ENCODE data around the gene NOTCH4.

Gene NOTCH4

DNA sequence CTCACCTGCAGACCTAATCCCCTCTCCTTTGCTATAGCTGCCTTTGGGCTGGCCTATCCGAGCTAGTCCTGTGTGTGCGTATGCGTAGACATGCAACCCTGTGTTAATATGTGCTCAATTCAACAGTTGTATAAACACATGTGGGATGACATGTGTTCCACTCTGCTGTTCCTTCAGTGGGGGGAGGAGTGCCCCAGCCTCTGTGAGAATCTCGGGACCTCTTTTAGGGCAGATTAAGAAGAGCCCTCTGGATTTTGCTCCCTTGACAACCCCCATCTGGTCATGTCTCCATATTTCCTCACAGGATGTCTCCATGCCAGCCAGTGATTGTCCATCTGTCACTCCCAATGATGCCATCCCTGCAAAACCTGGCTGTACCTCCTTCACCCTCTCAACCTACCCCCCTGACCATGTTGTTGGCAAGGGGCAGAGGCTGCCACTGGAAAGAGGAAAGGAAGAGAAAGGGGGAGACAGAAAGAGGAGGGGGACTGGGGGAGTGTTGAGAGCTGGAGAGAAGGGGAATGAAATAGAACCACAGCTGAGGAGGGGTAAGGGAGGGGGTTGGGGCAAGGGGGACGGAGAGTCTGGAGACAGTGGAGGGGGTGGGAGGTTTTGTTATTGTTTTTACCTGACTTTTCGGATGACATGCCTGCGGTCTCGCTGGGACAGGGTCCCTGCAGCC, 72.5 kb downstream of the NOTCH4 start:
- peaks cover 11% of the 10 kb centered on the region for H3K4me1 ChIP-seq (ENCODE audit: control insufficient read depth, insufficient read depth, low read length)
- H3K4me3 ChIP-seq (ENCODE audit: insufficient read depth, low read depth, low read length): no peak overlapping the region
- 39 to 45% methylated on average over 8 of the region's 8 CpGs for WGBS, 2 experiments
- H3K9me3 ChIP-seq (ENCODE audit: control insufficient read depth, low read length): no peaks in the 10 kb centered on the region
- no peak overlapping the region for H3K27ac ChIP-seq (ENCODE audit: insufficient read depth, low read depth, low read length, poor library complexity, severe bottlenecking)
- H3K27me3 ChIP-seq (ENCODE audit: control insufficient read depth, insufficient read depth, low read length, poor library complexity, severe bottlenecking): peaks cover 26% of the 10 kb centered on the region
- H3K36me3 ChIP-seq (ENCODE audit: control insufficient read depth, insufficient read depth, low read length): no peaks in the 10 kb centered on the region

DNA sequence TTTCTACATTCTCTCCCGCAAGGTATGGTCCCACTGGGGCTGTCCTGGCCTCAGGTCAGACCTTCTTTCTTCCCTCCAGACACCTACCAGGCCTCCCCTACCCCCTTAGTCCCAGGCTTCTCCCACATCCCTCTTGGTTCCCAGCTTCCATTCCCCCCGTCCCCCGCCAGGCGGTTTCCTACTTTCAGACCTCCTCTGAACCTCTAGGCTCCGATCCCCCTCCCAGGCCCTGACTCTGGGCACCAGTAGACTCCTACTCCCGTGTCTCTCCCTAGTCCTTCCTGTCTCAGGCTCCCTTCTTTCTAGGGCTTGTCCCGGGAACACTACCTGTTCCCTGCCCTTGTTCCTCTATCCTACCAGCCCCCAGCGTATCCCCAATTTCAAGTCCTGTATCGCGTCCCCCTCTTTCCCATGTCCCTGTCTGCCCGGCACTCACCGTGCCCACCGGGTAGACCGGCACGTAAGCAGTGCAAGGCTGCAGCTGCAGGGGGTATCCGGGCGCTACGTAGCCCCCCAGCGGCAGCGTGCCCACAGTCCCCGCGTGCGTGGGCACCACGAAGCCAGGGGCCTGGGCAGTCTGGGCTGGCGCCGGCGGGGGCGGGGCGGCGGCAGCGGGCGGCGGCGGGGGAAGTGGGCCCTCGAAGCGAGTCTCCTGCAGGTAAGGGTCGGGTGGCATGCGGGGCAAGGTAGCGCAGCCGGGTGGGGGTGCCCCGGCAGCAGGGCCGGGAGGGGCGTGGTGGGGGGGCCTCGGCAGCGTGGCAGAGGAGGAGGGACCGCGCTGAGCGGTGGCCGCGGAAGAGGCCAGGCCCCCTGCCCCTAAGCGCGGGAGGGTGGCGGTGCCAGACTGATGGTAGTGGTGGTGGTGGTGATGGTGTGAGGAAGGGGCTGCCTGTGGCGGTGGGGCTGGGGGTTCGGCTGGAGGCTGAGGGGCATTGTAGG, 73.7 kb downstream of the NOTCH4 start:
- no peak overlapping the region for H3K4me3 ChIP-seq (ENCODE audit: insufficient read depth, low read depth, low read length)
- peaks cover 11% of the 10 kb centered on the region for H3K4me1 ChIP-seq (ENCODE audit: control insufficient read depth, insufficient read depth, low read length)
- H3K36me3 ChIP-seq (ENCODE audit: control insufficient read depth, insufficient read depth, low read length): no peaks in the 10 kb centered on the region
- 72 to 76% methylated on average over 55 of the region's 55 CpGs for WGBS, 2 experiments
- H3K9me3 ChIP-seq (ENCODE audit: control insufficient read depth, low read length): no peaks in the 10 kb centered on the region
- H3K27me3 ChIP-seq (ENCODE audit: control insufficient read depth, insufficient read depth, low read length, poor library complexity, severe bottlenecking): peaks cover 26% of the 10 kb centered on the region
- H3K27ac ChIP-seq (ENCODE audit: insufficient read depth, low read depth, low read length, poor library complexity, severe bottlenecking): no peak overlapping the region

DNA sequence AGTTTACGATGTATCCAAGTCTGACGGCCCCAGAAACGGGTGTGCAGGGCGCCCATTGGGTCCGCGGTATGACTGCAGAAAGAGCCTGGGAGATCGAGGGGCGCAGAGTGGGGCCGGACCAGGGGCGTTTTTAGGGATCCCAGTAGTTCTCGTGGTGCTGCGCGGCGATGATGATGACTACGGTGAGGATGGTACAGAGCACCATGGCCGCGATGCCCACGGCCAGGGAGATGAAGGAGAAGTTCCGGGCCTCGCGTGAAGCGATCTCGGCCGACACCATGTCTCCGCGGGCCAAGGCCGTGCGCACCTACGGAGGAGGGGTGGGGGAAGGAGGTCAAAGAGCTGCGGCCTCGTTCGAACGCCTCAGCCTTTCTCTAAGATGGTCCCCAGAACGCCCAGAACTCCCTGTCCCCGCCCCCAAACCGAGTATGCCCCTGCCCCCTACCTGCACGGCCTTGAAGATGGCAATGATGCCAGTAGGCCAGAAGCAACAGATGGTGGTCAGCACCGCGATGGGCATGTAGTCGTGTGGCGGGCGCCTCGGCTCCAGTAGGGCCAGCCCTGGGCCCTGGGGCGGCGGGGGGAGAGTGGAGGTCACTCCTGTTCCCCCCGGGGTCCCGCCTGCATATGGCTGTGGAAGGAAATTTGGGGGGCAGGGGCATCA, 74.6 kb downstream of the NOTCH4 start:
- Histone ChIP-seq H3K27ac (ENCODE audit: insufficient read depth, low read depth, low read length, poor library complexity, severe bottlenecking) (no peak overlapping the region), H3K4me3 (ENCODE audit: insufficient read depth, low read depth, low read length) (no peak overlapping the region), H3K4me1 (ENCODE audit: control insufficient read depth, insufficient read depth, low read length) (peaks cover 11% of the 10 kb centered on the region), H3K27me3 (ENCODE audit: control insufficient read depth, insufficient read depth, low read length, poor library complexity, severe bottlenecking) (peaks cover 26% of the 10 kb centered on the region), H3K9me3 (ENCODE audit: control insufficient read depth, low read length) (no peaks in the 10 kb centered on the region), H3K36me3 (ENCODE audit: control insufficient read depth, insufficient read depth, low read length) (no peaks in the 10 kb centered on the region)
- WGBS, 2 experiments: 93 to 94% methylated on average over 47 of the region's 47 CpGs

DNA sequence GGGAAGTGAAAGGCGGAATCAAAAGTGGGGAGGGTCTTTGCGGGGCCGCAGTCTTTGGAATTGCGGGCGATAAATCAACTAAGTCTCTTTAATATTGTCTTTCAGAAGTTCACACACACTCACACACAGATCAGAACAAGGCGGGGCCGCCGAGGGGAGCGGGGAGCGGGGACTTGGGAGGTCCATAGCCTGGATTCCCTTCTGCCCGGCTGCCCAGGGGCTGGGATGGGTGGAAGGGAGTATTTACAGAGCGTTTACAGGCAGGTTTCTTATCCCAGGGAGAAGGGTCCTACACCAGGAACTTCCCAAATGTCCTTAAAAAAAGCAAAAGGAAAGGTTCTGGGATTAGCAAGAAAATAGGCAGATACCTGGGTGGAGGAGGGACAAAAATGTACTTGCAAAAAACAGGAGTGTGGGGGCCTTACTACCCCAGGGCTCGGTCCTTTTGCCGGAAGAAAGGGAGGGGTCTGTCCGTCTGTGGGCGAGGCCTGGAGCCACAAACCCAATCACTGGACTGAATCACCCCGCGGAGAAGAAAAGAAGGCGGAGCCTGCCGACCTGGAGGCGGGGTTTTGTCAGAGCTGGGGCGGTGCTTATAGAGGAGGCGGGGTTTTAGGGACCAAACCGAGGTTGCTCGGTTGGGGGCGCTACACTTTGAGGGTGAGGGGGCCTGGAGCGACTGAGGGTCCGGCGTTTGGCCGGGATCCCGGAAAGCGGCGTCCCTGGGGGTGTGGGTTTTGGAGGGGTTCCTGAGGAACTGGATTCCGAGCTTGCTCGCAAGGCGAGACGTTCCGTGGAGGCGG, 75.4 kb downstream of the NOTCH4 start:
- WGBS, 2 experiments: 92 to 93% methylated on average over 39 of the region's 39 CpGs
- H3K9me3 ChIP-seq (ENCODE audit: control insufficient read depth, low read length): no peaks in the 10 kb centered on the region
- peaks cover 11% of the 10 kb centered on the region for H3K4me1 ChIP-seq (ENCODE audit: control insufficient read depth, insufficient read depth, low read length)
- peaks cover 26% of the 10 kb centered on the region for H3K27me3 ChIP-seq (ENCODE audit: control insufficient read depth, insufficient read depth, low read length, poor library complexity, severe bottlenecking)
- H3K4me3 ChIP-seq (ENCODE audit: insufficient read depth, low read depth, low read length): no peak overlapping the region
- no peaks in the 10 kb centered on the region for H3K36me3 ChIP-seq (ENCODE audit: control insufficient read depth, insufficient read depth, low read length)
- H3K27ac ChIP-seq (ENCODE audit: insufficient read depth, low read depth, low read length, poor library complexity, severe bottlenecking): no peak overlapping the region

- peaks cover 10% of the 10 kb centered on the region for H3K4me1 ChIP-seq (ENCODE audit: control insufficient read depth, insufficient read depth, low read length)
- H3K36me3 ChIP-seq (ENCODE audit: control insufficient read depth, insufficient read depth, low read length): no peaks in the 10 kb centered on the region
- no peaks in the 10 kb centered on the region for H3K9me3 ChIP-seq (ENCODE audit: control insufficient read depth, low read length)
- peaks cover 25% of the 10 kb centered on the region for H3K27me3 ChIP-seq (ENCODE audit: control insufficient read depth, insufficient read depth, low read length, poor library complexity, severe bottlenecking)
- 90 to 93% methylated on average over 4 of the region's 4 CpGs for WGBS, 2 experiments
- H3K4me3 ChIP-seq (ENCODE audit: insufficient read depth, low read depth, low read length): no peak overlapping the region
- no peak overlapping the region for H3K27ac ChIP-seq (ENCODE audit: insufficient read depth, low read depth, low read length, poor library complexity, severe bottlenecking)
Observed at GRCh38 chr6:32147401-32148132, 76.3 kb downstream of the NOTCH4 start.

DNA sequence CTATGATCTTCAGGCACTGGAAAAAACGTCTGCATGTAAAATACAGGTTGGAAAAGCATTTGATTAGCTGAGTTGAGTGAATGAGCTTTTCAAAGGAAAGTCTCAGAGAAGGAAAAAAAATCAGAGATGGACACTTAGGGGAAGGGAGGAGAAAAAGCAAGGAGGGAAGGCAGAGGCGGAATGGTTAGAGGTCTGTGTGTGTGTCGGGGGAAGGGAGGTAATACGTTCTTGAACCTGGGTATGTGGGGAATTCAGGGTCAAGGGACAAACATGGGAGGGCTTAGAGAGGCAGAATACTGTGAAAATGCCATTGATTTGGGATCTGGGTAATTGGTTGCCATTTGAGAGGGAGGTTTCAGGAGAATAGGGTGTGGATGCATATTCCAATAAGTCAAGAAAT, 77.2 kb downstream of the NOTCH4 start:
- peaks cover 21% of the 10 kb centered on the region for H3K27me3 ChIP-seq (ENCODE audit: control insufficient read depth, insufficient read depth, low read length, poor library complexity, severe bottlenecking)

DNA sequence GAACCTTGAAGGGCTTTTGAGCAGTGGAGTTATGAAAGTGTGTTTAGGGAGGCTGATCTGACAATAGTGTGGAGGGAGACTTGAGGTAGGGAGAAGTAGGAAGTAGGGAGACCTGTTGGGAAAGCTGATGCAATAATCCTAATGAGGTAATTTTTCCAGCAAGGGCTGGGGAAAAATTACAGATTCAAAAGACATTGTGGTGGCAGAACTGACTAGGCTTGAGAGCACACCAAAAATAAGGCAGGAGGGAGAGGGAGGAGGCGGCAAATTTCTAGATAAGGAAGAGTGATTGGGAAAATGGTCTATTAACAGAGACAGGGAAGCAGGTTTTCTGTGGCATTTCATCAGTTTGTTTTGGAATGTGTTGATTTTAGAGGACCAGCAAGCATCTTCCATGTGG, 77.6 kb downstream of the NOTCH4 start:
- Histone ChIP-seq H3K27me3 (ENCODE audit: control insufficient read depth, insufficient read depth, low read length, poor library complexity, severe bottlenecking) (peaks cover 18% of the 10 kb centered on the region), H3K4me1 (ENCODE audit: control insufficient read depth, insufficient read depth, low read length) (peaks cover under 1% of the 10 kb centered on the region), H3K36me3 (ENCODE audit: control insufficient read depth, insufficient read depth, low read length) (no peaks in the 10 kb centered on the region), H3K4me3 (ENCODE audit: insufficient read depth, low read depth, low read length) (no peak overlapping the region), H3K9me3 (ENCODE audit: control insufficient read depth, low read length) (no peaks in the 10 kb centered on the region), H3K27ac (ENCODE audit: insufficient read depth, low read depth, low read length, poor library complexity, severe bottlenecking) (no peak overlapping the region)
- WGBS, 2 experiments: 90 to 95% methylated on average over 1 of the region's 1 CpG

More for the DNA sequence above, 77.2 kb downstream of the NOTCH4 start:
- Histone ChIP-seq H3K4me1 (ENCODE audit: control insufficient read depth, insufficient read depth, low read length) (peaks cover 3% of the 10 kb centered on the region), H3K4me3 (ENCODE audit: insufficient read depth, low read depth, low read length) (no peak overlapping the region), H3K9me3 (ENCODE audit: control insufficient read depth, low read length) (no peaks in the 10 kb centered on the region), H3K27ac (ENCODE audit: insufficient read depth, low read depth, low read length, poor library complexity, severe bottlenecking) (no peak overlapping the region), H3K36me3 (ENCODE audit: control insufficient read depth, insufficient read depth, low read length) (no peaks in the 10 kb centered on the region)
- 46 to 47% methylated on average over 4 of the region's 4 CpGs for WGBS, 2 experiments
